NCI-H748 (cell line): ENCODE data around the gene CLCN6.
A peak's percentile ranks its signal among the peaks of the same experiment; 100 is the strongest.

ENCODE experiments used
- DNase-seq: peaks from one replicate; lab custom pipeline; 2025; ENCODE audit not compliant: unreplicated experiment; lab: John Stamatoyannopoulos, UW

Gene CLCN6

DNA sequence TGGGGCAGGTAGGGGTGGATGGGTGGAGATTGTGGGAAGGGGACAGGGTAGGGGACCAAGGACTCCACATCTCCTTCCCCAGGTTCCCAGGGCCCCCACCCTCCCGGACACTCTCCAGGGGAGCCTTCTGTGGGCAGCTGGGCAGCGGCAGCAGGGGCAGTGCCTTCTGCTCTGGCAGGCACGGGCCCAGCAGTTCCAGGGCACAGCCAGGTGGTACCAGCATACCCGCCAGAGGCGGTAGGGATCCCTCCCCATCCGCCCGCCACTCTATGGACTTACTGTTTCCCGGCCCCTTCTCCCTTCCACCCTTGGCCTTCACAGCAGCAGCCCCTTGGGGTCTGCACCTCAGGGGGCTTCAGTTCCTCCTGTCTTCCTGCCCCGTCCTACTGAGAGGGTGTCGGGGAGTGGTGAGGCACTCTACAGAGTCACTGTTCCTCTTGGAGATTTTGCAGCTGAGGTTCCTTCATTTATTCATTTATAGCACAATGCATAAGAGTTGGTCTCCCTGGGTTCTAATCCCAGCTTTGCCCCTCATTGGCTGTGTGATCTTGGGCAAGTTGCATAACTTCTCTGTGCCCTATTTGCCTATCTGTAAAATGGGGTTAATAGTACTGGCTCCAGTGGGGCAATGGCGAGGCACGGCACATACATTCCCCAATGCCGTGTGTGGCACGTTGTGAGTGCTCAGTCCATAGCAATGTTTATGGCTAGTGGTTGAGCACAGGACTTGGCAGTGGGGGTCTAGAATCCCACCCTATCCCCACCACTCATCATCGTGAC, 27.0 kb upstream of the CLCN6 start:
- DNase-seq = no peak

DNA sequence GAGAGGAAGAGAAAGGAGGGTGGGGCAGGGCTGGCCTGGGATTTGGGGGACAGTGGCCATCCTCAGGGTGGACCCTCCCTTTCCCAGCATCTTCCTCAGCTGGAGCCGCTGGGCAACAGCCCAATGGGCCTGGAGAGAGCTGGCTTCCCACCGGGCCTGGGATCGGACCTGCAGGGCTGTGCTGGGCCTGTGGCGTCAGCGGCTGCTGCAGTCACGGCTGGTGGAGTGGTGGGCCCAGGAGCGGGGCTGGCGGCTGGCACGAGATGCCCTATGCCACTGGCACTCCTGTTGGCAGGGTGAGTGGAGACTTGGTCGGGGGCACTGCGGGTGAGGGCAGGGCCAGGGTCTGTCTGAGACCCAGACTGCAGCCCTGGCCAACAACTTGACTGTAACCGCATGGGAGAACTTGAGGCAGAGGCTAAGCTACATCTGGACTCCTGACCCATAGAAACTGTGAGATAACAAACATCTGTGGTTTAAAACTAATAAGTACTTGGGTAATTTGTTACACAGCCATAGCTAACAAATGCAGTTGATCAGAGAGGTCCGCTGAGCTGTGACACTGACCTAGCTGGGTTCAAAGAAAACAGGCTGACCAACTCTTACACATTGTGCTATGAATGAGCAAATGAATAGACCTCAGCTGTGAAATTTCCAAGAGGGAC, 26.1 kb upstream of the CLCN6 start:
- DNase-seq = no peak

DNA sequence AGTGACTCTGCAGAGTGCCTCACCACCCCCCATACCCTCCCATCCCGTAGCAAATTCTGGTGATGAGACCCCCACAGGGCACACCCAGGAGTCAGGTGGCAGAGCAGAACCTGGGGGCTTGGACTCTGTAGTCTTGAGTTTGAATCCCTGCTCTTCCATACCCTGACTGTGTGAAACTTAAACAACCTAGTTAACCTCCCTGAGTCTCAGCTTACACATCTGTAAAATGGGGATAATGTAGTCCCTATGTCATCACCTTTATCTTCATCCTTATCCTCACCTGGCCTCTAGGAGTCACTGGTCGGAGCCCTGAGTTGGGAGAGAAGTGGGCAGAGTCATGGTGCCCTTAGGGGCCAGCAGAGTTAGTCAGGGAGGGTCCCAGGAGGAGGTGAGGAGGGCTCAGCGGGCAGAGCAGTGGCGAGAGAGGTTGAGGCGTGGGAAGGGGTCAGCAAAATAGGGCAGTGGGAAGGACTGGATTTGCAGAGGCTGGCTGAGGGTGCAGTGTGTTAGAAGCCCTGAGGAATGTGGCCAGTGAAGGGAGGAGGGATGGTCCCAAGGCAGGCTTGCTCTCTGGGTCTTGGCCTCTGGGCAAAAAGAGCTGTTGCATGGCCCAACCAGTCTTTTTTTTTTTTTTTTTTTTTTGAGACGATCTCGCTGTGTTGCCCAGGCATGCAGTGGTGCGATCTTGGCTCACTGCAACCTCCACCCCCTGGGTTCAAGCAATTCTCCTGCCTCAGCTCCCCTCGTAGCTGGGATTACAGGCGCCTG, 25.4 kb upstream of the CLCN6 start:
- no peak for DNase-seq

DNA sequence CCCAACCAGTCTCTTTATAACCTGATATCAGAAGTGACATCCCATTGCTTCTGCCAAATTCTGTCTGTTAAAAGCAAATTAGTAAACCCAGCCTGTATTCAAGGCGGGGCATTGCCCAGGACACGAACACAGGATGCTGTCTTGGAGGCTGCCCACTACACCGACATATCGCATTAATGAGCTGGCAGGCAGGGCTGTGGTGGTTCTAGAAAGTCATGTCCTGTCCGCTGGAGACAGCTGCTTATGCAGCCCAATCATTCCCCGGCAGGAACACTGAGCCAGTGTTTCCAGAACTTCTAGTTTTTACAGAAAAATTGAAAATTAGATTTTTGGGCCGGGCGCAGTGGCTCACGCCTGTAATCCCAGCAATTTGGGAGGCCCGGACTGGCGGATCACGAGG, 24.7 kb upstream of the CLCN6 start:
- DNase-seq = no peak

DNA sequence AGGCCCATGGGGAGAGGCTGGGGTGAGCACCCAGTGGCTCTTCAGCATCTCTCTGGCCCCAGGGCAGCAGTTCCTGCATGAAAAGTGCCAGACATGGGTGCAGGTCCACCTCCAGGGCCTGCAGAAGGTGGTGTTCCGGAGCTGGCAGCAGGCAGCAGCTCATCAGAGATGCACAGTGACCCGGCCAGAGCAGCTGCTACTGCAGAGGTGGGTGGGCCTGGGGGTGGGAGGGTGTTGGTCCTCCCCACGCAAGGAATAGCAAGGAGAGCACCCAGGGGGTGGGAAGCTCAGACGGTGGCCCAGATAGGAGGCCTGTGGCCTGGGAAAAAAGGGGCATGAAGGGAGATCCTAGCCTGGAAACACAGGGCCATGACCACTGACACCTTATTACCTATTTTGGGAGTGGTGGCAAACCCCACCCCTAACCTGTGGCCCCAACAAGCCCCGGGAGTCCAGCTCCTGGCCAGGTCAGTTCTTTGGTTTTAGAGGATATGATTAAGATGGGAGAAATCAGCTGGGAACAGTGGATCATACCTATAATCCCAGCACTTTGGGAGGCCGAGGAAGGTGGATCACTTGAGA, 23.8 kb upstream of the CLCN6 start:
- no peak for DNase-seq

DNA sequence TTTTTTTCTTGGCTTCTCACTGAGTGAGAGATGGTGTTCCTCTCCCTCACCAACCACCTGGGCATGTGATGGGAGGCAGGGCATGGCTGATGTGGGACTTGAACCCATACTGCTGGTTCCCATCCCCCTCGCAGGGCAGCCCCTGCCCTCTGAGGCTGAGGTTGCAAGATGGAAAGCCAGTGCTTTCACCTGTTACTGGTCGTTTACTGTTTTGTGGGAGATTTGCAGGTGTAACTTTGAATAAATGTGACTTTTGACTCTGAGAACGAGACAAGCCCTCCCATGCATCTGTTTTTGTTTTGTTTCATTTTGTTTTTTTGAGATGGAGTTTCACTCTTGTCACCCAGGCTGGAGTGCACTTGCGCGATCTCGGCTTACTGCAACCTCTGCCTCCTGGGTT, 22.4 kb upstream of the CLCN6 start:
- DNase-seq = no peak

DNA sequence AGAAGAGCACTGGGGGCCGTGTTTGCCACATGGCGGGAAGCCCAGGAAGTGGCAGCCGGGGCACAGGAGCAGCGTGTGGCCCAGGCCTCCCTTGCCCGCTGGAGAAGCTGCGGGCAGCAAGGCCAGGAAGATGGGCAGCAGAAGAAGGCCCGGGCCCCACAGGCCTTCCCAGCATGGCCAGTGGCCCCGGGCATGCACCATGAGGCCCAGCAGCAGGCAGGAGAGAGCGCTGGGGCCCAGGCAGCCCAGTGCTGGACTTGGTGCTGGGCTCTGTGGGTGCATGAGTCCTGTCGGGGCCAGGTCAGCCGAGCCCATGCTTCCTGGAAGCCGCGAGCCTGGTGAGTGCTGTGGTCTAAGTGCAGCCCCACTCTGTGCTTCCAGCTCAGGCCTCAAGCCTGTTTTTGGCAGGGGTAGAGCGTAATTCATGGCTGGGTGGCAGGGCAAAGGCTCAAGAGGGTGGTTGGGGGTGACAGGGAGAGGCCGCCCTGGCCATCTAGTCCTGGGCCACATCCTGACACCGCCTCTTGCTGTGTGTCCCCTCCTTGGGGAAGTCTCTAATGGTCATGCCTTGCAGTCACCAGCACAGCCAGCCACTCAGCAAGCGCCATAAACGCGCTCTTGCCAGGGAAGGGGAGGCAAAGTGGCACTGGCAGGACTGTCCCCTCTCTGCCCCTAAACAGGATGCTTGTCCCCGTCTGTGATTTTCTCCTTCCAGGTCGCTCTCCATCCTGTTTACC, 21.6 kb upstream of the CLCN6 start:
- no peak for DNase-seq

DNA sequence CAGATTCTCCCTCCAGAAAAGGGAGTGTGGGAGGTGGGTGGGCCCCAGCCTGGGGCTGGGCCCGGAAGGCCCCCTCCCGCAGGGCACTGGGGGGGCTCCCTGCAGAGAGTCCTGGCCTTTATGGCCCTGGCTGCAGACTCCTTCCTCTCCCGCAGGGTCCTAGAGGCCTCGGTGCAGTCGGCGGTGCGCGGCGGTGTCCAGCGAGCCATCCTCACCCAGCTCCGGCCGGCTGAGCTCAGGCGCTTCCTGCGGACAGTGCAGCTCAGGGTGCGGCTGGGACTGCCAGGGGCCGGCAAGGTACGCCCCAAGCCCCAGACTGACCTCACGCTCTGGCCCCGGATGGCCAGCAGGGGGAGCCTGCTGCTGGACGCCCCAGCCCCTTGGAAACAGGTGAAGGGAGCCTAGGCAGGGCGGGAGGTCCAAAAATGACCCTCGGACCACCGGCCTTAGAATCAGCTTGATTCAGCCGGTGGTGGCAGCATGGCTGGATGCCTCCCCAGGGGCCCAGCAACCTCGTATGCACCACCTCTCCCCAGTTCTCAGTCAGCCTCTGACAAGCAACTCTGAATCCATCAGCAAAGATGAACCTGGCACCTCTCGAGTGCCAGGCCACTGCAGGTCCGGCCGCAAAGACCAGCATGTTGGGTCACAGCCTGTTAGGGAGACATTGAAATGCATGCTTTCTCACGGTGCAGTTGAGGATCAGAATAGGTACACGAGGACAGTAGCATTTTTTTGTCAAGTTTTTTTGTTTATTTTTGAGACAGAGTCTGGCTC, 20.8 kb upstream of the CLCN6 start:
- peak; percentile 31 for DNase-seq

DNA sequence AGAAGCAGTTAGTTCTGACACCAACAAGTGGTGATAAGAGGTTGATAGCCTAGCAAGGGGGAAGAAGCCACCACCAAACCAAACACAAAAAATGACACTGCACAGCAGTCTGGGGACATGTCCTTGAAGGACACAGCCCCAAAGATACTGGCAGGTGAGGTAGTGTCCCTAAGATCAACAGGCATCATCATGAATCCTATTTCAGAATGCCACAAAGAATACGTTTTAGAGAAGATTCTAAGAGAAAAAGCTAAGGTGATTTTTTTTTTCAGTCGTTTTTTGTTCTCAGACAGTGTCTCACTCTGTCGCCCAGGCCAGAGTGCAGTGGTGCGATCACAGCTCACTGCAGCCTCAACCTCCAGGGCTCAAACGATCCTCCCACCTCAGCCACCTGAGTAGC, 19.8 kb upstream of the CLCN6 start:
- no peak for DNase-seq

DNA sequence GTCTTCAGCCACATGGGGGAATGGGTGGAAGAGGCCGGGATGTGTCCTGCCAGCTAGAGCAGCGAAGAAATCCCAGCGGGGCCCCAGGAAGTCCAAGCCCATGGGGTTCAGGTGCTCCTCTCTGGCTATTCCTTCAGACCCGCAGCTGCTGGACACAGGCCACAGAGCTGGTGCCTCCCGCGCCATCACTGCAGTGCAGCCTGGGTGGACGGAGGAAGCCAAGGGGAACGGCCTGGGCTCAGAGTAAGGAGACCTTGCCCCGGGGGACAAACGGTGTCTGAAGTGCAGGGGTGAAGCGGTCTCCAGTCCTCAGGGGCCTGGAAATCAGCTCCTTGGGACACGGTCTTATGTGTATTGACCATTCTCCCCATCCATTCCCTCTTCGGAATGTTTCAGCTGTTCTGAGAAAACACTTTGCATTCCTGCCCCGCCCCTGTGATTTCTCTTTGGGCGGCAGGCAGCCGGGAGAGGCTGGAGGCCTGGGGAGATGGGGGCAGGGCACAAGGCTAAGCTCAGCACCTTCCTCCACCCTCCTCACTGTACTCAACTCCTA, 18.7 kb upstream of the CLCN6 start:
- no peak for DNase-seq

DNA sequence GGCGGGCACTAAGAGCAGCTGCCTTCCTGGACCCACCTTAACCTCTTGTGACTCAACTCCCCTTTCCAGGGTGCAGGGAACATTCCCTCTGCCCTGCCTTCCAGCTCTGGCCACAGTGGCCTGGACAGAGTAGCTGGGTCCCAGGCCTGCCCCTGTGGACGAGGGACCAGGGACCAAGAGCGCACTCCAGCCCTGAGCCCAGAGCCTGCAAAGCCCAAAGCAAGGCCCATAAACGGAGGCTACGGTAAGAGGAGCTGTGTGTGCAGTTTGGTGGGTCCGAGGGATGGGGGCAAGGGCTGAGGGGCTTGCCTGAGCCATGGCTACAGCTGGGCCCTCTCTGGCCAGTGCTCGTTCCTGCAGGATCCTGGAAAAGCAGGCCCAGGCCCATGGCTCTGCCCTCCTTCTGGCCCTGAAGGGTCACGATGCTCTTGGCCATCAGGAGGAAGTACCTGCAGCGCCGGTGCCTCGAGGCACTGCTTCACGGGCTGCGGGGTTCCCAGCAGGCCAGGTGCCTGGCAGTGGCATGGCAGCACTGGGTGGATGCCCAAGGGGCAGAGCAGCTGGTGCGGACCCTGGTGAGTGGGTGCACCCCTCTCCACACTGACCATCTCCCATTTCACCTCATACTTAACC, 18.1 kb upstream of the CLCN6 start:
- DNase-seq = no peak

DNA sequence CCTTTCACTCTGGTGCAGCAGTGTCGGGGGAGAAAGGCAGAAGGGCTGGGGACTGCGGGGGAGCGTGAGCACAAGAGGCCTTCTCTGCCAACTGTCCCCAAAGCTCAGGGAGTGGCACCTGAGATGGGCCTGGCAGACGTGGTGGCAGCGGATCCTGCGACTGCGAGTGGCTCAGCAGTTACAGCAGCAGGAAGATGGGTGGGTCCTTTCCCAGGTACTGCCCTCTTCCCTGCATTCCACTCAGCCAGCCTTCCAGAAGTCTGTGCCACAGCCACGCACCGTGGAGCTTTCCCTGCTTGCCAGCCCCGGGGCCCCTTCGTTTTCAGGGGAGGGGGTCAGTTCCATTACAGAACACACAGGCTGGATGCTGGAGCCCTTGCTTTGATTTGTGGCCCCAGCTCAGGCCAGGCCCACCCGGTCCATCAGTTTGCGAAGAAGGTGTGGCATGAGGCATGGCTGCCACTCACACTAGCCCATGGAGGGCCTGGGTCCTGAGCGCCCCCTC, 17.4 kb upstream of the CLCN6 start:
- DNase-seq = no peak

DNA sequence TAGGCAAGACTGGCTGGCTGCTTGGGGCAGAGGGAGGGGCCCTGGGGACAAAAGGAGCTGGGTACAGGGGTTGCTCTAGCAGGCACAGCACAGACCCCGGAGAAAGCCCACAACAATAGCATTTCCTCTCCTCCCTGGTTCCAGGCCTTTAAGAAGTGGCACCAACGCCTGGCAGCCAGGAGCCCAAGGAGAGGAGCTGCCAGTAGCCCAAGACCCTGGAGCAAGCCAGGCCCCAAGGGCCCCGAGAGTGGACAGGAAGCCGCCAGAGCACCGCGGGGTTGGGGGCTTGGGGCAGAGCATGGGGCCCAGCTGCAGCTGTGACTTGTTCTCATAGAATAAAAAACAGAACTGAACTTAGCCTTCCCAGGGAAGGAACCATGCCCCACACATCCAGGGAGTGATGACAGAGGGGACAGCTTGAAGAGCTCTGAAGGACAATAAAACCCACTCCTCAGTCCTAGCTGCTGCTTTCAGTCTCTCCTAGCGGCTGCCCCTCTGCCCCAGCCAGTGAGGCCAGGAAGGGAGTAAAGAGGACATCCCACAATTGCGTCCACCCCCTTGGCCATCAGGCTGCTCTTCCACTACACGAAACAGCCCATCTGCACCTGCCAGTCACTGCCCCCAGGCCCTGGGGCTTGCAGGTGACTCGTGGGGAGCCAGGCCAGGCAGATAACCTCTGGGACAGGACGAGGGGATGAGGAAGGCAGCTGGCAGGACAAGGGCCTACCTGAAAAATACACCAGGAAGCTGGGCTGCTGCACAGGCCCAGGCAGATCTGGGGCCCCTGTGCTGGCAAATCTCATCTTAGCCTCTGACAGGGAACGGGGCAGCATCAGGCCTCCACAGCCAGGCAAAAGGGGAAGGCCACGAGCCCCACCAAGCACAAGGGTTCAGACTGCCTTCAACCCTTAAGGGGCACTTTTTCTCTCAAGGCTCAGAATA, 16.6 kb upstream of the CLCN6 start:
- no peak for DNase-seq

DNA sequence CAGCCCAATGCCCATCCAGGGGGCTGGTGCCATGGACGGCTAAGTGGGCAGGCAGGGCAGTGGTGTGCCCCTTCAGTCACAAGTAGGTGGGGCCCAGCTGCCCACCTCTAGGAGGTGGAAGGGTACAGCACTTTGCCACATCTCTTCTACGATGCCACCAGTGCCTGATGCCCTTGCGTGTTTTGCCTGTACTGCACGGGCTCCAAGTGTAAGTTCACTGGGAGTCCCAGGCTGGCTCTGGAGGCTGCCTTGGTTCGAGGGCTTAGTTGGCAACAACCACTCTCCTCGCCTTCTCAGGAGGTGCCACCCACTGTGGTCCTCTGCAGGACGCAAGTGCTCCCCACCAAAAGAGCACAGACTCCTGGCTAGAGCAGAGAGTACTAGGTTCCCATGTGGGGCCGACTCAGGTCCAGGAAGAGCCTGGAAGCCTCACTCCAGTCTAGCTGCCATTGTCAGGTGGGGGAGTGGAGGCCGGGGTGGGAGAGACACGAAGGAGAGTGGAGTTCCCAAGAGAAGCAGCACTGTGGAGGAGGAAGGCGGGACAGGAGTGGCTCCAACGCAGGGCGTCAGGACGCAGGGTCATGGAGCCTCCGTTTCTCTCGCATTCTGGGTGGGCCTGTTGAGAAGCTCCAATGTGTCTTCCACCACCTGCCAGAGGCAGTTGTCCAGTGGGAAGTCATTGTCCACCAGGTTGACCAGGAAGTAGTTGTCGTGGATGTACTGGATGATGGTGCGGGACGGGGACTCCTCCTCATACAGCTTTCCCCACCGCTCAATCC, 15.7 kb upstream of the CLCN6 start:
- DNase-seq = no peak

DNA sequence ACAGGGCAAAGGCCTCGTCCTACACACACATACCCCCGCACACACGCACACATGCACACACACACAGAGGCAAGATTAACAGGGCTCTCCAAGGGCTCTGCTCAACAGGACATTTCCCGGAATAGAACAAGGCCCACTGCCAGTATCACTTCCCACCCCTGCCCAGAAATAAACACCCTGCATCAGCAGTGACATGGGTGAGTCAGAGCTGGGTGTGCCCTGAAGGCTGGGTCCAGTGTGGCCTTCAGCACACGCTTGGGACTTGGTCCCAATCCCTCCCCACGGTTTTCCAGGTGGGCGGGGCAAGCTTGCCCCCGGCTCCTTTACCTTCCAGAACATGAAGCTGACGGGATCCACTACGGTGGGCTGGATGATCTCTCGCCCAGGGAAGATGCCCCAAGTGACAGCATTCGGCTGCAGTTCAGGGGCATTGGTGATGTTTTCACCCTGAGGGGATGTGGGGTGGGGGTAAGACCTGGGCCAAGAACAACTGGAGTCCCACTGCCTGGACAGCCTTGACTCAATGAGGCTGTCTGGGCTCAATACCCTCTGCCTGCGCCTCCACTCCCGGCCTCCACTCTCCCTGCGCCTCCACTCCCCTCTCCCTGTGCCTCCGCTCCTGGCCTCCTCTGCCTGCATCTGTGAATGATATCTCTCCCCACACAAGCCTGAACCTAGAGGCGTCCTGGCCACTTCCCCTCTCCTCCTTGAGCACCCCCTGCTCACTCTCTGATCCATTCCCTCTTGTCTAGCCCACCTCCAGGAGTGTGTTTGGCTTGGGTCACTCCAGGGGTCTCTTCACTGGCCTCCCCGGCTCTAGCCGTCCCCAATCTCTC, 14.9 kb upstream of the CLCN6 start:
- no peak for DNase-seq

DNA sequence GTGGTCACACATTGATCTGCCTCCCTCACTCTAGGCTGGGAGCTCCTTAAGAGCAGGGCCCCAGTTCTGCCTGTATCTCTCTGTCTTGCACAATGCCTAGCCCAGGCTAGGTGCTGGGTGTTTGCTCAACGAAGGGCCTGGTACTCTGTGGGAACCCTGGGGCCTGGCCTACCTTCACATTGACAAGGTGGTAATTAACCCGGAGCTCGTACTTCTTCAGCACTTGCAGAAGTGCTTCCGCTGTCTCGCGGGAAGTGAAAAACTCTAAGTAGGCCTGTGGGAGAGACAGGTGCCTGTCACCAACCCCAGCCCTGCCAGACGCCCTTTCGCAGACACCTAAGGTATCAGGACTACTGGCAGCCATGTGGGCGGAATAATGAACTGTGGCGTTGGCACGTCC, 13.9 kb upstream of the CLCN6 start:
- no peak for DNase-seq

DNA sequence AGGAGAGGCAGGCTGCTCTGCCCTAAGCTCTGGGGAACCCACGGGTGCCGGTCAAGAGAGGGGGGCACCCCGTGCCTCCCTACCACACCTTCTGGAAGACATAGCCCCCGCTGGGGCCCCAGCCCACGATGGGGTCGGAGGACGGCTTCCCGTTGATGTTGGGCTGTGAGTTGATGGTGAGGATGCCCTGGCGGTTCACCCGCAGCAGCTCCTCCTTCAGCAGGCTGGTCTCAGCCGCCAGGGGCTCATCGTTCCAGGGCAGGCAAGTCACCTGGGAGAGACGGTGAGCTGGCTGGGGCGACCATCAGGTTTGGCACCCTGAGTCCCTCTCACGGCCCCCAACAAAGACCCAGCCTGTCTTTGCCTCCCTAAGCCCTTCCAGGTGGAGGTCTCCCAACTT, 12.2 kb upstream of the CLCN6 start:
- DNase-seq = no peak
